ENCODE results near the gene TBC1D3E.
"Not testable (repeated sequence)": the region's sequence is repeated elsewhere in the genome, so short reads cannot be mapped to it uniquely, and the experiment has no call there.

TBC1D3E gene

DNA sequence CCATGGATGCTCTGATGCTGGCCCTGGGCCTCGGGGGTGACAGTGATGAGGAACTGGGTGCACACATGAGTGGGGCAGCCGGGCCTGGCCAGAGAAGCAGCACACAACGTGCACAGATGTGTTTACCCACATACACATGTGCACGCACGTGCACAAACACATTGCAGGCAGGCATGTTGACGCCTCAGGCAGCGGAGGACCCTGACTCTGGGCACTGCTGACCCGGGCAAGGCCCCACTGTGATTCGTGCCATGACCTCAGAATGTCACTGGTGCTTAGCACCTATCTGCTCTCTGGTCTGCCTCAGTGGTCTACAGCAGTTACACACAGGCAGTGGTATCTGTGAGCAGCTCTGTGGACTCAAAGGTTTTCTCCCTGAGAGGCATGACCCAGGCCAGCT is at the start of gene TBC1D3E:
TBC1D3E (plus strand) TSS at position 301 of the 400 bp plus-strand sequence. CDS start 1,545 bp downstream, outside the sequence.
- not testable (repeated sequence) for DNase-seq

DNA sequence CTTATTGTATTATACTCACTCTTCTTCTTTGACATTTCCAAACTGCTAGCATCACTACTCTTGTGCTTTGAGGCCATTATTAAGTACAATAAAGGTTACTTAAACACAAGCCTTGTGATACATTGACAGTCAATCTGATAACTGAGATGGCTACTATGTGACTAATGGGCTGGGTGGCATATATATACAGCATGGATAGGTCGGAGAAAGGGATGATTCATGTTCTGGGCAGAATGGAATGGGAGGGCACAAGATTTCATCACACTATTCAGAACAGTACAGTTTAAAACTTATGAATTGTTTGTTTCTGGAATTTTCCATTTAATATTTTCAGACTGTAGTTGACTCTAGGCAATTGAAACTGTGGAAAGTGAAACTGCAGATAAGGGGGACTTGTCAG is 40.4 kb upstream of the TBC1D3E start:
- DNase-seq: not testable (repeated sequence)

DNA sequence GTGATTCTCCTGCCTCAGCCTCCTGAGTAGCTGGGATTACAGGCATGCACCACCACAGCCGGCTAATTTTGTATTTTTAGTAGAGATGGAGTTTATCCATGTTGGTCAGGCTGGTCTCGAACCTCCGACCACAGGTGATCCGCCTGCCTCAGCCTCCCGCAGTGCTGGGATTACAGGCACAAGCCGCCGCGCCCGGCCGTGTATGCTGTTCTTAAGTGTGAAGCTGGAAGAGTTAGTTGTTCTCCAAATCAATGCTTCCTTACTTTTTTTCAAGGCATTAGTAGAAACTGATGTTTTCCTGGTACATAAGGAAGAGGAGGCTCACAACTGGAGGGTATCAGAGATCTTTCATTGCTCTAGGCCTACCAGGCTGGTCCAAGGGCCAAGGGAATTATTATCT is 39.6 kb upstream of the TBC1D3E start:
- not testable (repeated sequence) for DNase-seq

DNA sequence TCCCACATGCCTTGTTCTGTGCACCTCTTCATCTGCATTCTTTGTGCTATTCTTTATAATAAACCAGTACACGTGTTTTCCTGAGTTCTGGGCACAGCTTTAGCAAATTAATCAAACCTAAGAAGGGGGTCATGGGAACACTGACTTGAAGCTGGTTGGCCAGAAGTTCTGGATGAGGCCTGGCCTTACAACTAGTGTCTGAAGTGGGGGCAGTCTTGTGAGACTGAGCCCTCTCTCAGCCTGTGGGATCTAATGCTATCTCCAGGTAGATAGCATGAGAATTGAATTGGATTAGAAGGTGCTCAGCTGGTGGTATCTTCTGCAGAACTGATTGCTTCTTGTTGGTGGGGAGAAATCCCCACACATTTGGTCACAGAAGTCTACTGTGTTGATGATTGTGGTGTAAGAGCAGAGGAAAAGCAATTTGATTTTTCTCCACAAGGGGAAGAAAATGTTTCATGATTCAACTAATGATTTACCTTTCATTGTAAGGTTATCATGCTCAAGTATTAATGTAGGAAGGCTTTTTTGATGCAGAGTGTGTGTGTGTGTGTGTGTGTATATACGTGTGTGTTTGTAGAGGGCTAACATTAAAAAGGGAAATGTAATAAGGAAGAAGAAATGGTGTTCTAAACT is 33.6 kb upstream of the TBC1D3E start:
- not testable (repeated sequence) for DNase-seq

DNA sequence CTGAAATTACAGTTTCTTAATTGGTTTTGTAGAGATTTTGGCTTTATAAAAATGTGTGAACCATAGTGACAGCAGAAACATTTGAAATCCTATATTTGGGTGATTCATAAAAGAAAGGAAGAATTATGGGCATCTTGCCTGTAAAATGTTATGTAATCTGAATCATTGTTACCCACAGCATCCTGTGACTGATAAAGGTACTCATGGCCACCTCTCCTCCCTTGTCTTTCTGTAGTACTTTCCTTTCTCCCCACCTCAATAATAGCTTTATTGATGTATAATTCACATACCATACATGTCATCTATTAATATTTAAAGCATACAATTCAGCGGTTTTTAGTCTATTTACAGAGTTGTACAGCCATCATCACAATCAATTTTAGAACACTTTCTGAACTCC is 28.5 kb upstream of the TBC1D3E start:
- DNase-seq: not testable (repeated sequence)

DNA sequence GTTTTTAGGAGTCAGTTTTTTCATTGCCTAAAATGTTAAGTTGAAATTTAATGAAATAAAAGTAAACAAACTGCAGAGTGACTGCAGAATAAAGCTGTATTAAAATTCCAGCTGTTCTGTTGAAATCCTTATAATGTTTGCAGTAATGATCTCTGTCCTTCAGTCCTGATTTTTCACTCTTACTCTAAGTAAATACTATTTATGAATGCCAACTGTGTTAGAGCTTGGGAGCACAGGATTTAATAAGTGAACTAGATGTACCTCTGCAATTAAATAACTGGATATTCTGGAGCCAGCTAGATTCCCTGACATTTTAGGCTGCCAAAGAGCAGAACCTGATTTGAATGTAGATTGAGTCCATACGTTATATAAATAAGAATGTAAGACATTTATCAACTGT is 7.9 kb upstream of the TBC1D3E start:
- DNase-seq: not testable (repeated sequence)

DNA sequence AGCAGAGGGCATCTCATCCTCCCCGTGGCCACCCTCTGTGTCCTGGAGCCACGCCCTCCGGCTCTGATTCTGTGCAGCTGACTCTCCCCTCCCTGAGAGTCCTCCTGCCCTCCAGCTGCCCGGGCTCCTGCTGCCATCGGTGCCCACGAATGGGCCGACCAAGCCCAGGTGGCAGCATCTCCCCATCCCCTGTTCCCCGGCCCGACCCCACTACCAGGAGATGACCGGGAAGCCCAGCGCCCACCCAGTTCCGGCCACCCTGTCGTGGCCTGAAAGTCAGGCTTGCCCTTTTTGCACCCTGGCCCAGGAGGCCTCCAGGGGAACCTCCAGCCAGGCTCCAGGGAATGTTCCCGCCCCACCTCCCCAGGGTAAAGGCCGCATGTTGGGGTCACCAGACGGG is 7.1 kb downstream of the TBC1D3E start:
- DNase-seq: not testable (repeated sequence)
